ENCODE measurements around the gene TRIM14.
"Not testable (repeated sequence)": the region's sequence is repeated elsewhere in the genome, so short reads cannot be mapped to it uniquely, and the experiment has no call there.

TRIM14 gene

DNA sequence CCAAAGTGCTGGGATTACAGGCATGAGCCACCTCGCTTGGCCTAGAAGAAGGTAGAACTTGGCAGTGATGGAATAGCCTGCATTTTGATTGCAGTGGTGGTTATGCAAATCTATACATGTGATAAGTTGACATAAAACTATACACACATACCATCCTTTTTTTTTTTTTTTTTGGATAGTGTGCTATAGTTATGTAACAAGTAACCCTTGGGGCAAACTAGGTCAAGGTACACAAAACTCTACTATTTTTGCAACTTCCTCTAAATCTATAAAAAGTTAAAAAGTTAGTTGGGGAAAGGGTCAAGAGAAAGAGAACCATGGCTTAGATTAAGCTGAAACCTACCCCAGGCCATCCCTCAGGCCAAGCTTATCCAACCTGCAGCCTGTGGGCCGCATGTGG lies 11.1 kb downstream of the TRIM14 start:
- no peak for DNase-seq

DNA sequence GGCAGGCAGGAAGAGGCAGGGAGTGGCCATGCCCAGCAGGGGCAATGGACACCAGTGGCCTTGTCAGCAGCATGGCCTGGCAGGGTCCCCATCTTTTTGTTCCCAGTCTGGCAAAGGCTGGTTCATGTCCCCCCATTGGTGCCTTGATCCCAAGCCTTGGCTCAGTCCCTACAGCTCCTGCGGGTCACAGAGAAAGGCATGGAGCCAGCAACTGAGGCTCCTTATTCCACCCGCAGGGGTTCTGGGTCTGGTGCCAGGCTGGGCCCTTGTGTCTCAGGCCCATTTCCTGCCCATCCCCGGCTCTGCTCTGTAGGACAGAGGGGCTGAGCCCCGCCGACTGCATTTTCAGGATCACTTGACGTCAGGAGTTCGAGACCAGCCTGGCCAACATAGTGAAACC lies 14.0 kb downstream of the TRIM14 start:
- DNase-seq: no peak

GRCh38 chr9:98104445-98104881 lies 14.6 kb downstream of the TRIM14 start:
- no peak for DNase-seq

- DNase-seq: peak; percentile 93
These were observed 17.2 kb downstream of the TRIM14 start for GRCh38 chr9:98101868-98102273.

DNA sequence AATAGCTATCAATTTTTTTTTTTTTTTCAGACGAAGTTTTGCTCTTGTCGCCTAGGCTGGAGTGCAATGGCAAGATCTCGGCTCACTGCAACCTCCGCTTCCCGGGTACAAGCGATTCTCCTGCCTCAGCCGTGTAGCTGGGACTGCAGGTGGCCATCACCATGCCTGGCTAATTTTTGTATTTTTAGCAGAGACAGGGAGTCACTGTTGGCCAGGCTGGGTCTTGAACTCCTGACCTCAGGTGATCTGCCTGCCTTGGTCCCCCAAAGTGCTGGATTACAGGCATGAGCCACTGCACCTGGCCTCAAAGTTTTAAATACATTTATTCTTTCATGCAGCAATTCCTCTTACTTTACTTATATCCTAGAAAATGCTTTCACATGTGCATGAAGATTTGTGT lies 17.6 kb downstream of the TRIM14 start:
- DNase-seq: no peak

DNA sequence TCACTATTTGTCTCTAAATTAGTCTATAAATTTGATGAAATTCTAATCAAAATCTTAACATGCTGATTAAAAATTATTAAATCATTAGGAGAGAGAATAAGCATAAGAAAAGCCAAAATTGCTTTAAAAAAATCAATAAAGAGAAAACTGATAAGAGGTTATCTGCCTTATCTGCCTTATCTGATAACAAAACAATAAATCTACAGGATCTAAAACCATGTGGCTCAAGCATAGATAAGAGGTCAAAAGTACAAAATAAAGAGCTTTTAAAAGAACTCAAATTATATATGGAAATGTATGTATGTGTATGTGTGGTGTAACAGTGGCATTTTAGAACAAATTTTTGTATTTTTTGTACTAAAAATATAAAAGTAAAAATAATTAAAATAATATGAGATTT lies 18.6 kb downstream of the TRIM14 start:
- no peak for DNase-seq

DNA sequence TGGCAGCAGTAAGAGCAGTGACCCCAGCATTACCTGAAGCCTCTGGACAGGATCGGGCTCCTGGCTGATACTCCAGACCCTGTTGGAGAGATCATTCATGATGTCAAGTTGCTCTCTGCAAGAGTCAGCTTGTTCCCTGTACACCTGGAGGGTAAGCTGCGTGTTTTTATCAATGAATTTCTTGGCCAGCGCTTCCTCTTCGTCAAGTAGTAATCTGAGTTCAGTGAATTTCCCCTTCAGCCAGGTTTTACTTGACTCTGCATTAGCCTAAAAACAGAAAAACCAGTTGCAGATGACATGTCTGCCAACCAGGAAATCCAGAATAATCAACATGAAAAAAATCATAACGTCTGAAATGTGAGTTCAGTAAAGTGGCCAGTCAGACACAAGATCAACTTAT lies 19.1 kb downstream of the TRIM14 start:
- peak; percentile 37 for DNase-seq

DNA sequence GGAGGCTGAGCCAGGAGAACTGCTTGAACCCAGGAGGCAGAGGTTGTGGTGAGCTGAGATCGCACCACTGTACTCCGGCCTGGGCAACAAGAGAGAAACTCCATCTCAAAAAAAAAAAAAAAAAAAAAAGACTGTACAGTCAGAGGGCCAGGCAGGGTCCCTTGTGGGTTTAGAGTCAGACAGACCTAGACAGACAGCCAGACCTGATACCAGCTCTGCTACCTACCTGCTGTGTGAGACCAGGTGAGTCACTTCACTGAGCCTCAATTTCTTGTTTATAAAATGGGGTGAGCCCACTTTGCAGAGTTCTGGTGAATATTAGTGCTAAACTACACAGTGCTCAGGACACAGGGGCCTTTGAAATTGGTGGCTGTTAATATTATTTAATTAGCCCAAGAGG lies 19.7 kb downstream of the TRIM14 start:
- DNase-seq: no peak

DNA sequence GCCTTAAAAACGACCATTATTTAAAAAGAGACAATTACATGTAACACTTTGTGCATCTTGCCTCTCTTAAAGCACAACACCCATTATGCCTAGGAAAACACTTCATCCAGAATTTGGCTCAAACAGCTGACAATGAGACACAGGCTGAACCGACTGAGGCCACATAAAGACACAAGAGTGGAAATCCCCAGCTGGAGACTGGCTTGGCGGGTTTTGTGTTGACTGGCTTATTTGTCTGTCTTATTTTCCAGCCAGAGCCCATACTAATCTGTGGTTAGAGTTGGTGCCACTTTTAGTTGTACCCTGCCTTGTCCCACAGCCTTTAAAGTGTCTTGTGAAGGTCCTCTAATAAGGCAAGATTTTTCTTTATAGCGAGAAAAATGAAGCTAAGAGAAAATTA lies 21.2 kb downstream of the TRIM14 start:
- peak; percentile 85 for DNase-seq

GRCh38 chr9:98096091-98096490 lies 22.9 kb downstream of the TRIM14 start:
- no peak for DNase-seq

DNA sequence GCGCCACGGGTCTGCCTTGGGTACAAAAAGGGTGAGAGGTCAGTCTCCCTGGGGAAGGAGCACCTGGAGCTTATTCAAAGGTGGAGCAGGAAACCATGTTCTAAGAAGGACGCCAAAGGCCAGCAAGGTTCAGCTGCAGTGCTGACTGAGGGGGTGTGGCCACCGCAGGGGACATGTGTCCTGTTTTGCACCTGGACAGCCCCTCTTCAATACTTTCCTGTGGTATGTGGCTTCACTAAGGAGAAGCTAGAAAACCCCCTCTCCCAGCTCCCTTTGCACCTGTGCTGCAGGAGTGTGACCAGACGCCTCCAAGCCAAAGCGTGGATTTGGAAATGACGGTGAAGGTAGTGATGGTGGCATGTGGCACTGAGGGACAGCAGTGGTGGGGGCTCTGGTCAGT lies 23.6 kb downstream of the TRIM14 start:
- DNase-seq: no peak

- no peak for DNase-seq
These were observed 24.2 kb downstream of the TRIM14 start for GRCh38 chr9:98094851-98095250.

DNA sequence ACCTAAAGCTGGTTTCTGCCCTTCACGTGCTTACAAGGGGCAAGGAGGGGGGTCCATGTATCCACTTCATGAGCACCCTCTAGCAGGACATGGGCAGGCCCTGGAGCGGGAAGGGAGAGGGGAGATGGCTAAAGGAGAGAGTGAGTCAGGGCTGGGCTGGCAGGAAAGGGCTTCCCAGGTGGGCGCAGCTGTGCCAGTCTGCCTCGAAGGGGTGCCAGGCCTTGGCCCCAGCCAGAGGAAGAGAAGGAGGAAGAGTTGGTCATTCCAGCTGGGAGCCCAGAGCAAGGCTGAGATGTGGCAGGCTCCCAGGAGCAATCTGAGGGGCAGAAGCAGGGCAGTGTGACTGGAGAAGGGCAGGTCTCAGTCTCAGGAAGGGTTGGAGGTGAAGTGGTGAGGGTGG lies 24.7 kb downstream of the TRIM14 start:
- no peak for DNase-seq

DNA sequence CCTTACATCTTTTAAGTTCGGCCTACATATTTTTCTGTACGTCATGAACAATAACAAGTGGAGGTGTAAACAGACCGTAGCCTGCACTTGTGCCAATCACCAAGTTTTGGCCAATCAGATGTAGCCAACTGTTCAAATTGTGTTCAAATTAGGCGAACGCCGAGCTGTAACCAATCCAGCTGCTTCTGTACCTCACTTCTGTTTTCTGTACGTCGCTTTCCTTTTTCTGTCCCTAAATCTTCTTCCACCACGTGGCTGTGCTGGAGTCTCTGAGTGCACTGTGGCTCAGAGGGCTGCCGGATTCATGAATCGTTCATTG lies 26.4 kb downstream of the TRIM14 start:
- no peak for DNase-seq

DNA sequence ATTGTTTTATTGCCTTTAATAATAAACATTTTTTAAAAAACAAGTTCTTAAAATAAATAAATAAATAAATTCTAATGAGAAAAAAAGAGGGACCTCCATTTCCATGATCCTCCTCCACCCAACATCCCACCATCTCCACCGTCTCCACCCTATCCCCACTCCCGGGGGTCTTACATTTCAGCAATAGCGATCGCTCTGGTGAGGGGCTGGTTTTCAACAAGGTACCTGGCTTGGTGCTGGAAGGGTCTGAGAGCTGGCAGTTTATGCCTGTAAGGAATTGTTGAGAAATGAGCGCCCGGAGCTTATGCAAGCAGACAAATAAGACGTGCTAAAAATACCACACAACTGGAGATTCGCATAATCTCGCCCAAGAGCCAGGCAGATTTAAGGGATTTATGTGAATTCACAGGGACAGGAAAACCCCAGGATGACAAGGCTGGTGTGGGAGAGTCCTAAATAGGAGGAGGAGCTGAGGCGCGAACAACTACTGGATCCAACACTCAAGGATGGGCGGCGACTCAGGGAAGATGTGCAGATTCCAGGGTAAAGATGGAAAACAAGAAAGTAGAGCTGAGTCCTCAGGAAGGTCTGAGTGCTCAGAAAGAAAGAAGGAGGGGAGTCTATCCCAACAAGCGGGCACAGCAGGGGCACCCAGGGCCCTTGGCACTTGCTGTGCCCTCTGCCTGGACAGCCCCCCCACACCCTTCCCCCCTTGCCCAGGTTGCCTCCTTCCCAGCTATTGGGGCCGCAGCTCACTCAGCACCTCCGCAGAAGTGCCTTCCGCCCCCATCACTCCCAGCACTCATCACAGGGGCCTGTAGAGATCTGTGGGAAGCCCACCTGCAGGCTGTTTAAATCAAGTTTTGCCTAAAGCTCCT lies 27.0 kb downstream of the TRIM14 start:
- DNase-seq: no peak

- DNase-seq: not testable (repeated sequence)
These were observed 28.3 kb downstream of the TRIM14 start for GRCh38 chr9:98090674-98091073.

DNA sequence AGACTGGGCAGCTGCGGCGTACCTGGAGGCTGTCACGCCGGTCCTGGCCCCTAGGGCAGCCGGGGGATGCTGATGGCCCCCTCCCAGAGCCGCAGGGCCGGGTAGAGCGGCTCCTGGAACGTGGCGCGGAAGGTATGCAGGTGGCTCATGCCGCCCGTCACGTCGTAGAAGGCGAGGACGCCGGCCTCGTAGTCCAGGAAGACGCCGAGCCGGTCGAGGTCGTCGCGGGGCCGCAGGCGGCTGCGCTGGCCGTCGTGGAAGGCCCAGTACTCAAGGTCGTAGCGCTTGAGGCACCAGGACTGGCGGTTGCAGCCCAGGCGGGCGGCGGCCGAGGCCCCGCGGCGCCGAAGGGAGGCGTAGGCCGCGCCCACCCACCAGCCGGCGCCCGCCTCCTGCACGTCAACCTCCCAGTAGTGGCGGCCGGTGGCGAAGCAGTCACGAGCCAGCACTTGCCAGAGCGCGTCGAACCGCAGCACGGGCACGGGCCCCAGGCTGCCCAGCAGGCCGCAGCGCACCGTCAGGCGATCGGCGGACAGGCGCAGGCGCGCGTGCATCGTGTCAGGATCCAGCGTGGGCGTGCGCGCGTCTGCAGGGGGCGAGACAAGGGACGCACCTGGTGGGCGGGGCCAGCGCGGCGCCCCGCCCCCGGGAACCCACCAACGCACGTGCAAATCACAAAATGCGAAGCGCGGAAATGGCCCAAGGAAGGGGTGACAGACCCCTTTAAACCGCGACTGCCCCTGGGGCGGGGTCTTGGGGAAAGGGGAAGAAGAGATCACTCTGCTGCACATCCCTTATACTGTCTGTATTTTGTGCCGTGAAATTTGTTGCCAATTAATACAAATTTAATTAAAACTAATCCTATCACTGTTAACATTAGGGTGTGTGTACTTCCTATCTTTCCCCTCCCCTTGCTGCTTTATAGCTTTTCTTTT lies 31.3 kb downstream of the TRIM14 start:
- no peak for DNase-seq

- no peak for DNase-seq
These were observed 32.6 kb downstream of the TRIM14 start for GRCh38 chr9:98086461-98086860.

GRCh38 chr9:98085944-98086343 lies 33.1 kb downstream of the TRIM14 start:
- no peak for DNase-seq

DNA sequence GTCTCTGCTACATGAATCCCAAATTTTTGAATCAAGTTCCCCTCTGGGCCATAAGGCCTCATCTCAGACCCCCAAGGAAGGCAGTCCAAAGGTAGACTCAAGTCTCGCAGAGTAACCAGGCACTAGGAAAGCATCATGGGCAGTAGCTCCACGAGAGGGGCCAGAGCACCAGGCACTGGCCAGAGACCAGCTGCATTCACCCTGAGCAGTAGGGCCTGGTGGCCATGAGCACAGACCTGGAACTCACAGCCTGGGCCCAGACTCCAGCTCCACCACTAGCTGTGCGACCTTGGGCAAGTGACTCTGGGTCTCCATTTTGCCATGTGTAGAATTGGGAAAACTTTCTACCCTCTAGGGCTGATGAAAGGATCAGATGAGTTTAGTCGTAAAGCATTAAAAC lies 34.0 kb downstream of the TRIM14 start:
- DNase-seq: no peak

DNA sequence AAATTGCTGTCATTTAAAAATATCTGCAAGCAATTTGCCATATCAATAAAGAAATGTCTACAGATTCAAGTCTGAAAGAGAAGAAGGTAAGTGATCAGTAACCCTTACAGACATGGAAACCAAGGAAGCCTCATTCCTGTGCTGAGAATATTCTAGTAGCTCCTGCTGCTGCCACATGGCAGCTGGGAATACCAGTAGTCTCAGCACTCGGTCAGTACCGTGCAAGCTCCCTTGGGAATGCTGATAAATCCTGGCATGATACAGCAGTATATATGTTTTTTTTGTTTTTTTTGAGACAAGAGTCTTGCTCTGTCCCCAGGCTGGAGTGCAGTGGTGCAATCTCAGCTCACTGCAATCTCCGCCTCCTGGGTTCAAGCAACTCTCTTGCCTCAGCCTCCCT lies 34.6 kb downstream of the TRIM14 start:
- DNase-seq: no peak

GRCh38 chr9:98083566-98084183 lies 35.3 kb downstream of the TRIM14 start:
- no peak for DNase-seq

GRCh38 chr9:98083061-98083501 lies 35.9 kb downstream of the TRIM14 start:
- no peak for DNase-seq
